Activated CD8-positive, alpha-beta T cell treated with anti-CD3 and anti-CD28 coated beads, Interleukin-2, amount 10 ng/mL, durations not matched to agents 7 days and 5 days (primary cell): ENCODE measurements around the gene HCFC1. TPM values are rescaled to one million over a fixed set of nuclear protein-coding genes. Genes with fewer than 3 reads are reported as not detected.
A peak's percentile ranks its signal among the peaks of the same experiment; 100 is the strongest.
"Not testable (repeated sequence)": the region's sequence is repeated elsewhere in the genome, so short reads cannot be mapped to it uniquely, and the experiment has no call there.

ENCODE experiments used
- ATAC-seq: fragments of 150-1000 bp; cut with Tn5 transposase; one replicate; pipeline ENCODE4 v1.10.0; 2021; ENCODE audit warnings: moderate library complexity
- CTCF ChIA-PET: fragments of 350-600 bp; sonication (Branson Sonifier 250); formaldehyde crosslinking; loops from one replicate; lab custom pipeline; 2021; ENCODE audit warnings: antibody characterized with exemption; lab: Charles Lee
- POLR2A ChIA-PET: fragments of 350-600 bp; sonication (Branson Sonifier 250); formaldehyde crosslinking; loops from one replicate; lab custom pipeline; 2021; ENCODE audit warnings: antibody characterized with exemption; lab: Charles Lee
- DNase-seq: peaks from one replicate; pipeline ENCODE4 v3.0.0-alpha.2; 2020
- H3K27ac Mint-ChIP-seq: one replicate; pipeline ENCODE4 v1.8.0; 2021; ENCODE audit warnings: mild to moderate bottlenecking, mixed read lengths
- H3K27me3 Mint-ChIP-seq: one replicate; pipeline ENCODE4 v1.8.0; 2021; ENCODE audit warnings: low read depth, mixed read lengths
- H3K36me3 Mint-ChIP-seq: one replicate; pipeline ENCODE4 v1.8.0; 2021; ENCODE audit warnings: low read depth, mixed read lengths
- H3K4me1 Mint-ChIP-seq: one replicate; pipeline ENCODE4 v1.8.0; 2021; ENCODE audit warnings: low read depth, mixed read lengths
- H3K4me3 Mint-ChIP-seq: one replicate; pipeline ENCODE4 v1.8.0; 2021; ENCODE audit warnings: mild to moderate bottlenecking, mixed read lengths
- H3K9me3 Mint-ChIP-seq: one replicate; pipeline ENCODE4 v1.8.0; 2022; ENCODE audit warnings: mixed read lengths; ENCODE audit not compliant: insufficient read depth
- total RNA-seq, 2 experiments: library from RNA; stranded (reverse); gene quantifications; one replicate each; pipeline ENCODE4 v1.2.3, GENCODE V29; 2021

Gene HCFC1
- total RNA-seq, 2 experiments from 2014 or later: 141 to 146 TPM

- ATAC-seq: no peak
- no peak overlapping the region for H3K4me3 Mint-ChIP-seq
- peaks cover 24% of the 10 kb centered on the region for H3K36me3 Mint-ChIP-seq
- H3K27me3 Mint-ChIP-seq: no peaks in the 10 kb centered on the region
- DNase-seq: no peak
- peaks cover 15% of the 10 kb centered on the region for H3K4me1 Mint-ChIP-seq
- ChIA-PET CTCF (interaction anchor here (2.3 kb wide), 1 partner anchor 10 kb away, joined by 10 read pairs; no protein-coding TSS in a partner anchor), POLR2A (no interaction called here)
- no peaks in the 10 kb centered on the region for H3K9me3 Mint-ChIP-seq
- no peak overlapping the region for H3K27ac Mint-ChIP-seq
Observed at GRCh38 chrX:154004315-154004714, 32.7 kb upstream of the HCFC1 start.

DNA sequence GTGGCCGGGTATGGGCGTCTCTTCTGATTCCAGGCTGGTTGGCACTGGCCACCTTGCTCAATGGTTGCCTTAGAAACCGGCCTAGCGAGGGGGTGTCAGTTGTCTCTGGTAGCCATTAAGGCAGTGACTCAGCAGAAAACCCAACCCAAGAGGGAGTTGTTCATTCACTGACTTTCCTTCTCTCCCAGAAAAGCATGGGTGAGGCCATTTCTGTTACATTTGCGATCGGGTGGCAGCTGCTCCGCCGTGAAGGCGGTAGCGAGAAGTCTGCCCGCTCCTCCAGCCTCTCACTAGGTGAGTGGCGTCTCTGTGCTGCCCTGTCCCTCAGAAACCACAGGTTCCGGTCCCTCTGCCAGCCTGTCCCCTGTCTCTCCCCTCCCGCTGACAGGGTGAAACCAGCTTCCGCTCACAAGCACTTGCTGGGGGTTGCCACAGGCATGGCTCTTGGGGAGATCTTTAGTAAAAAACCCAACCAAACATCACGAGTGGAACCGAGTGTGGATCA is 30.6 kb upstream of the HCFC1 start:
- Mint-ChIP-seq H3K4me1 (peaks cover 15% of the 10 kb centered on the region), H3K4me3 (peak overlapping the region; percentile 57), H3K36me3 (peaks cover 14% of the 10 kb centered on the region), H3K27me3 (no peaks in the 10 kb centered on the region), H3K27ac (peak overlapping the region; percentile 88), H3K9me3 (no peaks in the 10 kb centered on the region)
- peak; percentile 67 for DNase-seq
- ChIA-PET POLR2A (interaction anchor here (0.9 to 2.2 kb wide), 3 partner anchors 11 to 31 kb away, joined by 4 to 11 read pairs (median 10); partner anchors contain the start of gene HCFC1), CTCF (interaction anchor here (1.2 to 3.1 kb wide), 2 partner anchors 11 to 21 kb away, joined by 4 to 24 read pairs; no protein-coding TSS in a partner anchor)
- peak; percentile 90 for ATAC-seq

- peaks cover 3% of the 10 kb centered on the region for H3K36me3 Mint-ChIP-seq
- H3K4me3 Mint-ChIP-seq: no peak overlapping the region
- ChIA-PET CTCF (interaction anchor here (3.1 kb wide), 1 partner anchor 13 kb away, joined by 24 read pairs; no protein-coding TSS in a partner anchor), POLR2A (no interaction called here)
- ATAC-seq: no peak
- H3K27me3 Mint-ChIP-seq: no peaks in the 10 kb centered on the region
- no peak for DNase-seq
- peaks cover 15% of the 10 kb centered on the region for H3K4me1 Mint-ChIP-seq
- no peak overlapping the region for H3K27ac Mint-ChIP-seq
- H3K9me3 Mint-ChIP-seq: no peaks in the 10 kb centered on the region
Observed at GRCh38 chrX:154000051-154000450, 28.4 kb upstream of the HCFC1 start.

- CTCF ChIA-PET: no interaction called here
- H3K36me3 Mint-ChIP-seq: peaks cover 3% of the 10 kb centered on the region
- H3K27me3 Mint-ChIP-seq: no peaks in the 10 kb centered on the region
- H3K27ac Mint-ChIP-seq: no peak overlapping the region
- DNase-seq: no peak
- no peak for ATAC-seq
- H3K4me1 Mint-ChIP-seq: peaks cover 15% of the 10 kb centered on the region
- H3K9me3 Mint-ChIP-seq: no peaks in the 10 kb centered on the region
- POLR2A ChIA-PET: no interaction called here
- no peak overlapping the region for H3K4me3 Mint-ChIP-seq
Observed at GRCh38 chrX:153999359-154000037, 27.9 kb upstream of the HCFC1 start.

- Mint-ChIP-seq H3K27me3 (no peaks in the 10 kb centered on the region), H3K4me3 (no peak overlapping the region), H3K27ac (no peak overlapping the region), H3K9me3 (no peaks in the 10 kb centered on the region), H3K36me3 (no peaks in the 10 kb centered on the region), H3K4me1 (peaks cover 2% of the 10 kb centered on the region)
- ChIA-PET CTCF (interaction anchor here (1.6 kb wide), 1 partner anchor 18 kb away, joined by 4 read pairs; no protein-coding TSS in a partner anchor), POLR2A (interaction anchor here (1.0 kb wide), 1 partner anchor 17 kb away, joined by 3 read pairs; no protein-coding TSS in a partner anchor)
- no peak for ATAC-seq
- DNase-seq: no peak
Observed at GRCh38 chrX:153995504-153995903, 23.9 kb upstream of the HCFC1 start.

DNA sequence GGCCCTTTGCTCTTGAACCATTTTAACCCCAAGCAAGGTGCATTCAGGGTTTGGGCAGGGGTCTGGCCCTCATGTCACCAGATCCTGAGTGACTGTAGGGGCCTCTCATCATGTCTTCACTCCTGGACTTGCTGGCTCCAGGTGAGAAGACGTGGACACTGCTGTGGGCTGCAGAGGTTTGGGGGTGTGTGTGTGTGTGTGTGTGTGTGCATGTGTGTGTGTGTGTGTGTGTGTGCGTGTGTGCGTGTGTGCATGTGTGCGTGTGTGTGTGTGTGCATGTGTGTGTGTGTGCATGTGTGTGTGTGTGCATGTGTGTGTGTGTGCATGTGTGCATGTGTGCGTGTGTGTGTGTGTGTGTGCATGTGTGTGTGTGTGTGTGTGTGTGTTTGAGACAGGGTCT is 22.8 kb upstream of the HCFC1 start:
- CTCF ChIA-PET, H3K4me3 Mint-ChIP-seq, ATAC-seq, H3K27me3 Mint-ChIP-seq, H3K27ac Mint-ChIP-seq, POLR2A ChIA-PET, H3K36me3 Mint-ChIP-seq, DNase-seq, H3K9me3 Mint-ChIP-seq: not testable (repeated sequence)
- H3K4me1 Mint-ChIP-seq: peaks cover 12% of the 10 kb centered on the region

DNA sequence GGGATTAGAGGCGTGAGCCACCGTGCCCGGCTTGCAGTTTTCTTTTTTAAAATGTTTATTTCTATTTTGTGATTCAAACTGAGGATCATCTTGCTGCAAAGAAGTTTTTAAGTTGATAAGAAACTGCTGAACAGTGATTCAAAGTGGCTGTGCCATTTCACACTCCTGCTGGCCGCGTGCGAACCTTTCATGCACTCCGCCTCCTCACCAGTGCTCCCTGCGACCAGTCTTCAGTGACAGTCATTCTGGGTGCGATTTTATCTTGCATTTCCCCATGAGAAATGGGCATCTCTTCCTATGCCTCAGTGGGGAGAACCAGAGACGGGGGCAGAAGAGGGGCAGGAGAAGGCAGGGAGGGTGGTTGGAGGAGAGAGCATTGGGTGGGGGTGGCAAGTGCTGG is 22.4 kb upstream of the HCFC1 start:
- H3K4me1 Mint-ChIP-seq: peaks cover 15% of the 10 kb centered on the region
- ChIA-PET POLR2A (no interaction called here), CTCF (no interaction called here)
- H3K9me3 Mint-ChIP-seq: no peaks in the 10 kb centered on the region
- no peak overlapping the region for H3K4me3 Mint-ChIP-seq
- no peak overlapping the region for H3K27ac Mint-ChIP-seq
- ATAC-seq: no peak
- DNase-seq: no peak
- H3K36me3 Mint-ChIP-seq: no peaks in the 10 kb centered on the region
- H3K27me3 Mint-ChIP-seq: no peaks in the 10 kb centered on the region

DNA sequence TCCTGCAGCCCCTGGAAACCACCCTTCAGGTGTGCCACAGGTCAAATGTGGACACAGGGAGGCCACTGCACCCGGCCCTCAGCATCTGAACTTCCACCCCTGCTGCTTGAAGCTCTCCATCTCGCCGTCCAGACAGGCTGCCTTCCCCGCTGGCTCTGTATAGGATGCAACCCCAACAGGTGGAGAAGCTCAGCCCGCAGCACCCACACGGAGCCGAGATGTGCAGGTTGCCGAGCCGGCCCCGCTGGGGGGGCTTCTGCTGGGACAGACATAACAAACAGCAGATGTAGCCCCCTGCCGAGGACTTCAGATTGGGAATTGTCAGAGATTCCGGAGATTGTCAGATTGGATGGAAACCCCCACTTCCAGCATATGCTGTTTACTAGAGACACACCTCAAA is 21.5 kb upstream of the HCFC1 start:
- Mint-ChIP-seq H3K36me3 (no peaks in the 10 kb centered on the region), H3K4me3 (no peak overlapping the region), H3K9me3 (no peaks in the 10 kb centered on the region), H3K4me1 (peaks cover 17% of the 10 kb centered on the region), H3K27me3 (no peaks in the 10 kb centered on the region), H3K27ac (no peak overlapping the region)
- no peak for DNase-seq
- ChIA-PET POLR2A (interaction anchor here (1.0 kb wide), 1 partner anchor 17 kb away, joined by 3 read pairs; no protein-coding TSS in a partner anchor), CTCF (no interaction called here)
- ATAC-seq: no peak

- Mint-ChIP-seq H3K36me3 (no peaks in the 10 kb centered on the region), H3K9me3 (no peaks in the 10 kb centered on the region), H3K27me3 (no peaks in the 10 kb centered on the region), H3K27ac (no peak overlapping the region), H3K4me3 (no peak overlapping the region), H3K4me1 (peaks cover 20% of the 10 kb centered on the region)
- ChIA-PET CTCF (no interaction called here), POLR2A (no interaction called here)
- DNase-seq (no peak), ATAC-seq (no peak)
Observed at GRCh38 chrX:153992180-153992579, 20.6 kb upstream of the HCFC1 start.

DNA sequence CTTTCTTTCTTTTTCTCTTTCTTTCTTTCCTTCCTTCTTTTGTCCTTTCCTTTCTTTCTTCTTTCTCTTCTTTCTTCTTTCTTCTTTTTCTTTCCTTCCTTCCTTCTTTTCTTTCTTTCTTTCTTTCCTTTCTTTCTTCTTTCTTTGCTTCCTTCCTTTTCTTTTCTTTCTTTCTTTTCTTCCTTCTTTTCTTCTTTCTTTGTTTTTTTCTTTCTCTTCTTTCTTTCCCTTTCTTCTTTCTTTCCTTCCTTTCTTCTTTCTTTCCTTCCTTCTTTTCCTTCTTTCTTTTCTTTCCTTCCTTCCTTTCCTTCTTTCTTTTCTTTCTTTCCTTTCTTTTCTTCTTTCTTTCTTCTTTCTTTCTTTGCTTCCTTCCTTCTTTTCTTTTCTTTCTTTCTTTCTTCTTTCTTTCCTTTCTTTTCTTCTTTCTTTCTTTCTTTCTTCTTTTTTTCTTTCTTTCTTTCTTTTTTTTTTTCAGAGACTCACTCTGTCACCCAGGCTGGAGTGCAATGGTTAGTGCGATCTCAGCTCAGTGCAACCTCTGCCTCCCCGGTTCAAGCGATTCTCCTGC is 19.5 kb upstream of the HCFC1 start:
- H3K27me3 Mint-ChIP-seq: no peaks in the 10 kb centered on the region
- H3K4me3 Mint-ChIP-seq: no peak overlapping the region
- ATAC-seq (no peak), DNase-seq (no peak)
- peaks cover 24% of the 10 kb centered on the region for H3K4me1 Mint-ChIP-seq
- H3K36me3 Mint-ChIP-seq: no peaks in the 10 kb centered on the region
- POLR2A ChIA-PET: no interaction called here
- CTCF ChIA-PET: interaction anchor here (1.6 kb wide), 1 partner anchor 22 kb away, joined by 4 read pairs; no protein-coding TSS in a partner anchor
- H3K9me3 Mint-ChIP-seq: no peaks in the 10 kb centered on the region
- H3K27ac Mint-ChIP-seq: no peak overlapping the region

GRCh38 chrX:153989973-153990655 is 18.5 kb upstream of the HCFC1 start:
- no peak overlapping the region for H3K4me3 Mint-ChIP-seq
- H3K4me1 Mint-ChIP-seq: peaks cover 28% of the 10 kb centered on the region
- H3K27ac Mint-ChIP-seq: peak overlapping the region; percentile 77
- ChIA-PET CTCF (interaction anchor here (1.2 to 1.6 kb wide), 2 partner anchors 9 to 23 kb away, joined by 4 to 5 read pairs; no protein-coding TSS in a partner anchor), POLR2A (interaction anchor here (1.5 to 1.6 kb wide), 2 partner anchors 17 to 22 kb away, joined by 3 read pairs; no protein-coding TSS in a partner anchor)
- H3K27me3 Mint-ChIP-seq: no peaks in the 10 kb centered on the region
- no peaks in the 10 kb centered on the region for H3K36me3 Mint-ChIP-seq
- ATAC-seq: peak; percentile 33
- DNase-seq: peak; percentile 60
- no peaks in the 10 kb centered on the region for H3K9me3 Mint-ChIP-seq
